Adipocyte (in vitro differentiated cells): ENCODE measurements around the gene TMEM100.

Experiments used
- DNase-seq: peaks from one replicate; pipeline ENCODE4 v3.0.0-alpha.2; 2015; ENCODE audit warnings: low read depth
- H3K27me3 ChIP-seq: replicated peaks from 2 replicates; pipeline ENCODE4 v1.7.0; 2013; ENCODE audit warnings: mild to moderate bottlenecking, low read length, moderate library complexity; ENCODE audit not compliant: control insufficient read depth, insufficient read depth
- H3K36me3 ChIP-seq: 2 replicates; pipeline ENCODE4 v1.7.0; 2013; ENCODE audit warnings: low read length, mild to moderate bottlenecking, moderate library complexity; ENCODE audit not compliant: control insufficient read depth, insufficient read depth, severe bottlenecking
- H3K4me1 ChIP-seq: 2 replicates; pipeline ENCODE4 v1.7.0; 2013; ENCODE audit warnings: mild to moderate bottlenecking, low read length, moderate library complexity; ENCODE audit not compliant: control insufficient read depth, insufficient read depth
- H3K4me3 ChIP-seq: 2 replicates; pipeline ENCODE4 v1.7.0; 2013; ENCODE audit warnings: mild to moderate bottlenecking, low read length, moderate library complexity
- H3K9ac ChIP-seq: 2 replicates; pipeline ENCODE4 v1.7.0; 2013; ENCODE audit warnings: mild to moderate bottlenecking, low read length, moderate library complexity
- H3K9me3 ChIP-seq: 2 replicates; pipeline ENCODE4 v1.7.0; 2013; ENCODE audit warnings: mild to moderate bottlenecking, low read length, moderate library complexity; ENCODE audit not compliant: control insufficient read depth

The TMEM100 gene

GRCh38 chr17:55758171-55758570 is 35.5 kb upstream of the TMEM100 start:
- Histone ChIP-seq H3K36me3 (peaks cover 6% of the 10 kb centered on the region), H3K4me1 (peaks cover 3% of the 10 kb centered on the region), H3K9ac (no peak overlapping the region), H3K9me3 (no peaks in the 10 kb centered on the region), H3K4me3 (no peak overlapping the region), H3K27me3 (no peaks in the 10 kb centered on the region)
- no peak for DNase-seq

- DNase-seq: no peak
- Histone ChIP-seq H3K27me3 (no peaks in the 10 kb centered on the region), H3K4me3 (no peak overlapping the region), H3K9ac (no peak overlapping the region), H3K4me1 (peaks cover 4% of the 10 kb centered on the region), H3K9me3 (no peaks in the 10 kb centered on the region), H3K36me3 (peaks cover 6% of the 10 kb centered on the region)
Observed at GRCh38 chr17:55757659-55758058, 35.0 kb upstream of the TMEM100 start.

- H3K4me1 ChIP-seq: peaks cover 13% of the 10 kb centered on the region
- no peak overlapping the region for H3K9ac ChIP-seq
- H3K36me3 ChIP-seq: peaks cover 6% of the 10 kb centered on the region
- H3K9me3 ChIP-seq: no peaks in the 10 kb centered on the region
- DNase-seq: no peak
- H3K4me3 ChIP-seq: no peak overlapping the region
- no peaks in the 10 kb centered on the region for H3K27me3 ChIP-seq
Observed at GRCh38 chr17:55756689-55757088, 34.0 kb upstream of the TMEM100 start.

- Histone ChIP-seq H3K36me3 (peaks cover 6% of the 10 kb centered on the region), H3K4me1 (peaks cover 15% of the 10 kb centered on the region), H3K9ac (peak overlapping the region; percentile 94), H3K27me3 (no peaks in the 10 kb centered on the region), H3K9me3 (no peaks in the 10 kb centered on the region), H3K4me3 (peak overlapping the region; percentile 86)
- DNase-seq: no peak
Observed at GRCh38 chr17:55751720-55752250, 29.1 kb upstream of the TMEM100 start.

GRCh38 chr17:55750750-55751657 is 28.3 kb upstream of the TMEM100 start, which contains the start of gene PCTP:
Gene PCTP (plus strand): TSS chr17:55751051. CDS start chr17:55751104, 53 bp downstream.
- Histone ChIP-seq H3K36me3 (peaks cover 6% of the 10 kb centered on the region), H3K4me1 (peaks cover 15% of the 10 kb centered on the region), H3K4me3 (peak within 1 kb of the TSS; percentile 86), H3K27me3 (no peaks in the 10 kb centered on the region), H3K9ac (peak within 1 kb of the TSS; percentile 94), H3K9me3 (no peaks in the 10 kb centered on the region)
- peak; percentile 97 for DNase-seq

- DNase-seq: no peak
- Histone ChIP-seq H3K4me3 (no peak overlapping the region), H3K9me3 (no peaks in the 10 kb centered on the region), H3K4me1 (peaks cover 15% of the 10 kb centered on the region), H3K27me3 (no peaks in the 10 kb centered on the region), H3K36me3 (peaks cover 6% of the 10 kb centered on the region), H3K9ac (no peak overlapping the region)
Observed at GRCh38 chr17:55749985-55750384, 27.3 kb upstream of the TMEM100 start.

GRCh38 chr17:55748841-55749240 is 26.2 kb upstream of the TMEM100 start:
- H3K4me3 ChIP-seq: no peak overlapping the region
- no peaks in the 10 kb centered on the region for H3K9me3 ChIP-seq
- peaks cover 15% of the 10 kb centered on the region for H3K4me1 ChIP-seq
- H3K36me3 ChIP-seq: peaks cover 5% of the 10 kb centered on the region
- no peak overlapping the region for H3K9ac ChIP-seq
- no peaks in the 10 kb centered on the region for H3K27me3 ChIP-seq
- no peak for DNase-seq

- Histone ChIP-seq H3K36me3 (no peaks in the 10 kb centered on the region), H3K4me1 (peaks cover 7% of the 10 kb centered on the region), H3K4me3 (no peak overlapping the region), H3K9ac (no peak overlapping the region), H3K27me3 (no peaks in the 10 kb centered on the region), H3K9me3 (no peaks in the 10 kb centered on the region)
- no peak for DNase-seq
Observed at GRCh38 chr17:55747209-55747608, 24.5 kb upstream of the TMEM100 start.

- no peak for DNase-seq
- no peaks in the 10 kb centered on the region for H3K9me3 ChIP-seq
- H3K9ac ChIP-seq: no peak overlapping the region
- H3K4me1 ChIP-seq: no peaks in the 10 kb centered on the region
- no peaks in the 10 kb centered on the region for H3K27me3 ChIP-seq
- no peak overlapping the region for H3K4me3 ChIP-seq
- H3K36me3 ChIP-seq: no peaks in the 10 kb centered on the region
Observed at GRCh38 chr17:55746466-55746865, 23.8 kb upstream of the TMEM100 start.

GRCh38 chr17:55745258-55745657 is 22.6 kb upstream of the TMEM100 start:
- Histone ChIP-seq H3K4me3 (no peak overlapping the region), H3K36me3 (no peaks in the 10 kb centered on the region), H3K9ac (no peak overlapping the region), H3K9me3 (no peaks in the 10 kb centered on the region), H3K4me1 (no peaks in the 10 kb centered on the region), H3K27me3 (no peaks in the 10 kb centered on the region)
- DNase-seq: no peak

GRCh38 chr17:55743103-55743679 is 20.5 kb upstream of the TMEM100 start:
- H3K9ac ChIP-seq: no peak overlapping the region
- DNase-seq: no peak
- no peaks in the 10 kb centered on the region for H3K27me3 ChIP-seq
- no peaks in the 10 kb centered on the region for H3K36me3 ChIP-seq
- H3K9me3 ChIP-seq: no peaks in the 10 kb centered on the region
- no peaks in the 10 kb centered on the region for H3K4me1 ChIP-seq
- H3K4me3 ChIP-seq: no peak overlapping the region
